OCI-LY1 (cell line): ENCODE measurements around the gene OR52K1.

Experiments
- CTCF ChIP-seq: fragments of 200-600 bp; sonication (generic), shearing (Covaris generic); IDR thresholded peaks from 2 replicates; pipeline ENCODE4 v1.5.1; 2017; ENCODE audit warnings: mild to moderate bottlenecking, antibody characterized with exemption, low read length, moderate library complexity, mixed read lengths
- EZH2 ChIP-seq: fragments of 200-600 bp; sonication (generic), shearing (Covaris generic); IDR thresholded peaks from 2 replicates; pipeline ENCODE4 v1.8.0; 2017; ENCODE audit warnings: borderline replicate concordance, mixed run types, mild to moderate bottlenecking, antibody characterized with exemption, low read length, moderate library complexity, mixed read lengths

DNA sequence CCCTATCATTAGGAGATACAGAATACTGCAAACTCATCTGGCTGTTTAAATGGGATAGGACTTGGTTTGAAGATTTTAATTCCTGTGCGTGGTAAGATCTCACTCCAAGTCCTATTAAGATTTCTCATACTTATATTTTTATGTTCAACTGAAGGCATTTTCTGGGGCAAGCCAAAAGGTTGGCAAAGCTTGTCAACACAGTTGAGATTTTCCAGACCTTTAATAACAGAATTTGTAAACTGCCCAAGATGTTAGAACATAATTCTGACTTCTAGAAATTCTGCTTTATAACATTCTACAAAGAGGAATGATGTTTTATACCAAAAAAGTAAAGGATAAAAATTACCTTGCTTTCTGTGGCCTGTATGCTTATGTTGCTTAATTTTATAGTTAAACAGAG, 31.8 kb downstream of the OR52K1 start:
- TF ChIP-seq CTCF (no peak), EZH2 (no peak)
